ENCODE results near the gene AKAP11.

Gene AKAP11

DNA sequence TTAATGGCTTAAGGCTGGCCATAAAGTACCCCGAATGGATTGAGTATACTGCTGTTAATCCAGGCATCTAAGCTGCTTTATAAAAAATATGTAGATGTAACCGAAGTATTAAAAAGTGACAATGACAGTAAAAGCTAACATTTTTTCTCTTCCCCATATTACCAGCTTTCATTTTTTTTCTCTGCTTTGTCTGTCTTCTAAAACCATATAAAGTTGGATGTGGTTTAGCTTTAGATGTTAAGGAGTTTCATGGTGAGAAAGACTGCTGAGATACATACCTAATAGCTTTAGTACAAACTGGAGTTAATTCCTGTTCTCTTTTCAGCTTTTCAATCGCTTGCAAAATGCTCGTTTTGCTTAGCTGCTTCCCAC lies 838 bp downstream of the AKAP11 start:
- TF ChIP-seq, protein P1, sequence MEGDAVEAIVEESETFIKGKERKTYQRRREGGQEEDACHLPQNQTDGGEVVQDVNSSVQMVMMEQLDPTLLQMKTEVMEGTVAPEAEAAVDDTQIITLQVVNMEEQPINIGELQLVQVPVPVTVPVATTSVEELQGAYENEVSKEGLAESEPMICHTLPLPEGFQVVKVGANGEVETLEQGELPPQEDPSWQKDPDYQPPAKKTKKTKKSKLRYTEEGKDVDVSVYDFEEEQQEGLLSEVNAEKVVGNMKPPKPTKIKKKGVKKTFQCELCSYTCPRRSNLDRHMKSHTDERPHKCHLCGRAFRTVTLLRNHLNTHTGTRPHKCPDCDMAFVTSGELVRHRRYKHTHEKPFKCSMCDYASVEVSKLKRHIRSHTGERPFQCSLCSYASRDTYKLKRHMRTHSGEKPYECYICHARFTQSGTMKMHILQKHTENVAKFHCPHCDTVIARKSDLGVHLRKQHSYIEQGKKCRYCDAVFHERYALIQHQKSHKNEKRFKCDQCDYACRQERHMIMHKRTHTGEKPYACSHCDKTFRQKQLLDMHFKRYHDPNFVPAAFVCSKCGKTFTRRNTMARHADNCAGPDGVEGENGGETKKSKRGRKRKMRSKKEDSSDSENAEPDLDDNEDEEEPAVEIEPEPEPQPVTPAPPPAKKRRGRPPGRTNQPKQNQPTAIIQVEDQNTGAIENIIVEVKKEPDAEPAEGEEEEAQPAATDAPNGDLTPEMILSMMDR (IDR thresholded peaks at IDR 0.05), result no peak
- no peak for TF ChIP-seq ZFX (IDR thresholded peaks at IDR 0.05; ENCODE audit: borderline replicate concordance)
- peak overlapping the region; percentile 78; the same call in 1 of the 2 replicates for H3K27ac ChIP-seq

DNA sequence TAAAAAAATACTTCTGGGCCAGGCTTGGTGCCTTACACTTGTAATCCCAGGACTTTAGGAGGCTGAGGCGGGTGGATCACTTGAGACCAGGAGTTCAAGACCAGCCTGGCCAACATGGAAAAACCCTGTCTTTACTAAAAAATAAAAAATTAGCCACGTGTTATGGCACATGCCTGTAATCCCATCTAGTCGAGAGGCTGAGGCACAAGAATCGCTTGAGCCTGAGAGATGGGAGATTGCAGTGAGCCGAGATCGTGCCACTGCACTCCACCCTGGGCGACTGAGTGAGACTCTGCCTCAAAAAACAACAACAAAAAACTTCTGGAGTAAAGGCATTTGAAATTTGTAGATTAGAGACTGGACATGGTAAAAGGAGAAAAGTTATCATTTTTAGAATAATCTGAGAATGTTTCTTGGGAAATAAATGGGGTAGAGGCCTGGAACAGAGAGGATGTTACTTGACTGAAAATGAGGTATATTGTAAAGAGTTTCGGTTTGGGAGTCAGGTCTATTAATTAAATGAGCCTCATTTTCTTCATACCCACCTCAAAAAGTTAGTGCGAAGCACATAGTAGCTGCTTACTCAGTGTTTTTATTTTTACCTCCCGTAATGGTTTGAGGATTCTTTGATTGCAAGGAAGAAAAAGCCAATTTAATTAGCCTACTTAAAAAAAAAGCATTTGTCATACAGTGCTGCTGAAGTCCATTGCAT lies 2.6 kb downstream of the AKAP11 start:
- no peak overlapping the region for H3K27ac ChIP-seq
- no peak for TF ChIP-seq ZFX (IDR thresholded peaks at IDR 0.05; ENCODE audit: borderline replicate concordance)
- TF ChIP-seq, protein P1 (IDR thresholded peaks at IDR 0.05), result no peak

DNA sequence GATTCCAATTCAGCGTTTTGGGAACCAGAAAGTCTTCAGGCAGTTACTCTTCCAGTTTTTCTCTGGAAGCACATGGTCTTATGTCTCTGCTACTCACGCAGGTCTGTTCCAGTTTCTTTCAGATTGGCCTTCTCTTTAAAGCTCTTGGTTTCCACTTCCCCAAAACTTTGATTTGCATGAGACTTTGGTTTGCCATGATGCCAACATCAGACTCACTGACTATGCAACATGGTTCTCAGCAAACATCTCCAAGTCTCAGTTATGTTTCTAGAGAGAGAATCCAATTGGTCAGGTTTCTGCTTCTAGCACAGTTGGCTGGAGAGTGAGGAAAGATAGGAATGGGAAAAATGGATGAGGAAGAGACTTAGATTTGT lies 3.1 kb downstream of the AKAP11 start:
- TF ChIP-seq ZFX (IDR thresholded peaks at IDR 0.05; ENCODE audit: borderline replicate concordance), result no peak
- TF ChIP-seq, protein P1 (IDR thresholded peaks at IDR 0.05), result no peak
- no peak overlapping the region for H3K27ac ChIP-seq

DNA sequence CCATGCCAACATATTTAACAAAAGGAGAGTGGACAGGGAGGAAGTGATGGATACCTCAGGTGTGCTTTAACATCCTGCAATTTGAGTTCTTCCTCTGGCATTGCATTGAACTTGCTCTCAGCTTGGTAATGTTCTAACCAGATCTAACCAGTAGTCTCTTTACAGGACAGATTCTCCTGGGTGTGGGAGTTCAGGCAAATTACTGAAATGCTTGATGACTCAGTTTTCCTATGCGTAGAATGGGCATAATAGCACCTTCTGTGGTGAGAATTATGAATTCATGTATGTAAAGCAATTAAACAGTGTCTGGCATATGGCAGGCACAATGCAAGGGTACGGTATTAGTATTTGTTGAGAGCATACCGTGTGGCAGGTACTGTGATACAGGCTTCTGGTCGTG lies 3.6 kb downstream of the AKAP11 start:
- no peak for TF ChIP-seq ZFX (IDR thresholded peaks at IDR 0.05; ENCODE audit: borderline replicate concordance)
- TF ChIP-seq, protein P1 (IDR thresholded peaks at IDR 0.05), result no peak
- no peak overlapping the region for H3K27ac ChIP-seq

DNA sequence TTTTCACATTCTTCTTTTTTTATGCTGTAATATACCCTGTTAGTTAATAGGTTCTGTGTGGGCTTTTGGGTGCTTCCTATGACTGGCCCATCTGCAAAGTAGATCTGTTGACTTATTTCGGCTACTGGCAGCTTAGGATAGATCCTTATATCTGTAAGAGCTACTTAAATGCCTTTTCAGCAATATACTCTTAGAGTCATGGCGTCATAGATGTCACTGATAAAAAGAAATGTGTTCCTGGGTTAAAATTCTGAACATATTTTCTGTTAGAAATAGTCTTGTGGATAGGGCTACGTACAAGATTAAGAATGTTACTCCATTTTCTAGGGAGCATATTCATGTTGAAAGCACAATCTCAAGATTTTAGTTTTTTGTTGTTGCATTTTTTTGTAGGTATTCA lies 4.7 kb downstream of the AKAP11 start:
- H3K27ac ChIP-seq, result no peak overlapping the region
- TF ChIP-seq, protein P1 (IDR thresholded peaks at IDR 0.05), result no peak
- no peak for TF ChIP-seq ZFX (IDR thresholded peaks at IDR 0.05; ENCODE audit: borderline replicate concordance)

DNA sequence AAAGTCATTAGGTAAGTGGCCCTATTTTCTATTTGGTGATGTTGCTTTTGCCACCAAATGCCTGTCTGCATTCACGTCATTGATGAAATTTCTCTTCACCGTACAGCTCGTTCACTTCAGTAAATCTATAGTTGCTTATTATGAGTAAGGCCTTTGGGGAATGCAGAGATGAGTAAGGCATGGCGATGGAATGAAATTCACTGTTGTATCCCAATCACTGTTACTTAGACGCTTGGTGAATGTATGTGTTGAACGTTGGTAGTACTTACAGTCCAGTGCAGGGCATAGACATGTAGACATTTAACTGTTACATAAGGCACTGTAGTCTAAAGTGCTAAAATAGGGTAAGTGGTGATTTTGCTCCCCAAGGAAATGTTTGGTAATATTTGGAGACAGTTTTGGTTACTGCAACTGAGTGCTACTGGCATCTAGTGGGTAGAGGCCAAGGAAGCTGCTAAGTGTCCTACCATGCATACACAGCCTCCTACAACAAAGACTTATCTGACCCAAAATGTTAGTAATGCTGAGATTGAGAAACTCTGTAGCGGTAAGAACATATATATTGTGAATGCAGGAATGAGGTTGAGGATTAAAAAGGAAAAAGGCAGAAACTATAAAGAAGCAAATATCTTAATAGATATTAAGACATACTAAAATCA lies 5.8 kb downstream of the AKAP11 start:
- no peak for TF ChIP-seq ZFX (IDR thresholded peaks at IDR 0.05; ENCODE audit: borderline replicate concordance)
- TF ChIP-seq, protein P1 (IDR thresholded peaks at IDR 0.05), result no peak
- no peak overlapping the region for H3K27ac ChIP-seq

DNA sequence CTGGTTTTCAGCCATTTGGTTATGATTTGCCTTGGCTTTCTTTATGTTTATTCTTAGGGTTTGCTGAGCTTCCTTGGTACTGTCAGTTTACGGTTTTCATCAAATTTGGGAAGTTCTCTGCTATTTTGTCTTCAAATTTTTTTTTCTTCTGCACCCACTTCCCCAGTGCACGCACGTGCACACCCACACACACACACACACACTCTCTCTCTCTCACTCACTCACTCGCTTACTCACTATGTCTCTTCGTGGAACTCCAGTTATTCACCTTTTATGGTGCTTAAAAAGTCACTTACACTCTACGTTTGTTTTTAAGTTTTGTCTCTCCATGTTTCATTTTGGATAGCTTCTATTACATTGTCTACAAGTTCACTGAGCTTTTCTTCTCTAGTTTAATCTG lies 7.1 kb downstream of the AKAP11 start:
- TF ChIP-seq, protein P1 (IDR thresholded peaks at IDR 0.05), result no peak
- no peak for TF ChIP-seq ZFX (IDR thresholded peaks at IDR 0.05; ENCODE audit: borderline replicate concordance)
- H3K27ac ChIP-seq, result no peak overlapping the region

Data from 22Rv1 (cell line).